NCI-H2196 (cell line): ENCODE measurements around the gene CAVIN3.
"Not testable (repeated sequence)": the region's sequence is repeated elsewhere in the genome, so short reads cannot be mapped to it uniquely, and the experiment has no call there.

Experiments used
- DNase-seq: peaks from one replicate; lab custom pipeline; 2025; ENCODE audit not compliant: unreplicated experiment; lab: John Stamatoyannopoulos, UW

The CAVIN3 gene

DNA sequence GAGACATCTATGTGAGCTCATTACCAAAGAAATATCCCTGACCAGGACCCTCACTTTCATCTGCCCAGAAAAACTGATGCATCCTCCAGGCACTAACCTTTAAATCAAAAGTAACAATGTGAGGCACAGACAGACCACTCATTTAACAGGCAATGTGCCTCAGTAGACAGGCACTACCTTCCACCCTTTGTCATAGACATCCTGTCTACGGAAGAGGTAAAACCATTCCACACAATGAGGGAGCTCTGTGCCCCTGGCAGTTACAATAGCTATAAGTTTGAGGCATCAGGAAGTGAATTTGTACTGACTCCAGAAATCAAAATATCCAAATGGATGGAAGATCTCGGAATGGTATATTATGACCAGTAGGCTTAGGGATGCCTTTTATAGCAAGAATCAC is 6.7 kb upstream of the CAVIN3 start:
- DNase-seq, result no peak

DNA sequence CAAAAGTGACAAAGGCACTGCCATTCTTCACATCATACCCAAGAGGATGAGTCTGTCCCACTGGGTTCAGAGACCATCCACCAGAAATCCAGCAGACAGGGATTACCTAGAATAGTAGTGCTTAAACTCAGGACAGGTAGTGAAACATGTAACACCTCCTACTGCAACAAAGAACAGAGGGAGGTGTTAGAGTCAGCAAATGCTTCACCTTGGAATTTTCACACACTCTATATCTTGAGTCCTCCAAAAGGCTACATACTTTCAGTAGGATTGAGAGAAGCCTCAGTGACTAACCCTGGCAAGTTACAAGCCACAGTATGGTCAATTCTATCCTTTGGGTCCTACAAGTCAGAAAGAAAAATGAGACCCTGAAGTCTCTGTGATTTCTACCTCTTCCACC is 6.0 kb upstream of the CAVIN3 start:
- DNase-seq, result no peak

DNA sequence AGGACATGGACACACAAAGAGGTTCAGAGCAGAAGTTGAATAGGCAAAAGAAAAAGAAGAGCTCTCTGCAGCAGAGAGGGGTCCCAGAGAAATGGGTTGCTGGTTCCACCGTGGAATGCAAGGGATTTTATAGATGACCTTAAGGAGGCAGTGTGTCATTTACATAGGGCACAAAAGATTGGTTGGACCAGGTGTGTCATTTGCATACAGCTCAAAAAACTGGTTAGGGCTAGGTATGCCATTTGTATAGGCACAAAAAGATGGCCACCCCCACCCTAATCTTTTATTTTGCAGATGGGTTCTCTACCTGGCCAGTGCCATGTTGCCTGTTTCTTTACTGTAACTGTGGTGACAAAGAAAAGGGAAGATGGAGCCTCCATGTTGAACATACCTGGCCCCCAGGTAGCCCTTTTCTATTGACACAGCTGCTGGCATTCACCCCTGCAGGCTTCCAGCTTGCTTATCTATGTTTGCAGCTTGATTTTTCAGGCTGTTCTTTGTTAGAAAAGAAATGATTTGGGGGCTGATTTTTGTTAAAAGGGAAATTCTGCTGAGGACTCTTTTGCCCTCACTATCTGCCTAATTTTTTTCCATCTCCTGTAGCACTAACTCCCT is 3.1 kb upstream of the CAVIN3 start:
- DNase-seq, result no peak

DNA sequence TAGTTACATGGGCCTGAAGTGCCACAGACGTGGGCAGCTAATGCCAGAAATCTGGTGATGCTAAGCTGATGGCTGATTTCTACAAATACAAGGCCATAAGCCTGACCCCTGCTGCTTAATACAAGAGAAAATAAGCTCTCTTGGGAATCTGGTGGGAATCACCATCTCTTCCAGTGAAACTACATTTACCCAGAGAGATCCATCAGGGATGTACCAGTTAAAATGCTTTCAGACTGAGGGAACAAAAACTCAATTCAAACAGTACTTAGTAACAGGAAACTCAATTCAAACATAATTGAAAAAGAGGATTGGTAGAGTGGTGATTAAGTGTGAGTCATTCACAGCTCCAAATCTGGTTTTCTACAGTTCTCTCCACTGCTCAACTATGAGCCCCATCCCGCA is 1.7 kb upstream of the CAVIN3 start:
- DNase-seq, result peak; percentile 7

DNA sequence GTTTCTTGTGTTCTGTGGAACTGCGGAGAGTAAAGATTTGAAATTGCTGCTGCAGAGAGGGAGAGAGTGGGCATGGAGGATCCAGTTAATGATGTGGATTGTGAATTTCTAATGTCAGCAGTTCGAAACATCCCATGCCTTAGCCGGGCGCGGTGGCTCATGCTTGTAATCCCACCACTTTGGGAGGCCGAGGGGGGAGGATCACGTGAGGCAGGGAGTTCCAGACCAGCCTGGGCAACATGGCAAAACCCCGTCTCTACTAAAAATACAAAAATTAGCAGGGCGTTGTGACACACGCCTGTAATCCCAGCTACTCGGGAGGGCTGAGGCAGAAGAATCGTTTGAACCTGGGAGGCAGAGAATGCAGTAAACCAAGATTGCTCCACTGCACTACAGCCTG is 1.1 kb upstream of the CAVIN3 start:
- DNase-seq, result no peak

DNA sequence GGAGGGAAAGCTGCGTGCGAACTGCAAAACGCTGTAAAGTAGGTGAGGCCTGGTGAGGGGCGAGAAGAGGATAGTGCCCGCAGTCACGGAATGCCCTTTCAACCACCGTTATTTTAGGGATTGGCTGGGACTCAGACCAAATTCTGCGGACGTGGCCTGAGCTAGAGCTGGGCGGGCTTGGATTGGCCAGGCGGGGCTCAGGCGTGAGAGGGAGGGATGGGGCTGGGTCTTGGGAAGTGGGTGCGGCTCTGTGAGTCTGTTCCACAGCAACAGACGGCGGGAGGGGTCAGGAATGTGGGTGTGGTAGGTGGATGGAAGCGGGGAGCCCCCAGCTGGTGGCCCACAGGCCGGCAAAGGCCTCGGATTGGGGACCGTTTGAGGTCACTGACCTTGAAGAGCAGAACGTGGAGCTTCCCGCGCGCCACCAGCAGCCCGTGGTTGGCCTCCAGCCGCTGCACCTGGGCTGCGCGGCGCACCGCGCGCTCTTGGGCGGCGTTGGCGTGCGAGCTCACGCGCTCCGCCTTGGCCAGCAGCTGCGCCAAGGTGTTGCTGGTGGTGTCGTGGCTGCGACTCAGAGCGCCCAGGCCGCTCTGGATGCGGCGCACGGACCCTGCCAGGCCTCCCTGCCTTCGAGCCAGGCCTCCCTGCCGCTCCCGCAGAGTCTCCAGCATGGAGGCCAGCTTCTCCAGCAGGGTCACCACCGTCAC is 444 bp downstream of the CAVIN3 start:
- DNase-seq, result no peak

DNA sequence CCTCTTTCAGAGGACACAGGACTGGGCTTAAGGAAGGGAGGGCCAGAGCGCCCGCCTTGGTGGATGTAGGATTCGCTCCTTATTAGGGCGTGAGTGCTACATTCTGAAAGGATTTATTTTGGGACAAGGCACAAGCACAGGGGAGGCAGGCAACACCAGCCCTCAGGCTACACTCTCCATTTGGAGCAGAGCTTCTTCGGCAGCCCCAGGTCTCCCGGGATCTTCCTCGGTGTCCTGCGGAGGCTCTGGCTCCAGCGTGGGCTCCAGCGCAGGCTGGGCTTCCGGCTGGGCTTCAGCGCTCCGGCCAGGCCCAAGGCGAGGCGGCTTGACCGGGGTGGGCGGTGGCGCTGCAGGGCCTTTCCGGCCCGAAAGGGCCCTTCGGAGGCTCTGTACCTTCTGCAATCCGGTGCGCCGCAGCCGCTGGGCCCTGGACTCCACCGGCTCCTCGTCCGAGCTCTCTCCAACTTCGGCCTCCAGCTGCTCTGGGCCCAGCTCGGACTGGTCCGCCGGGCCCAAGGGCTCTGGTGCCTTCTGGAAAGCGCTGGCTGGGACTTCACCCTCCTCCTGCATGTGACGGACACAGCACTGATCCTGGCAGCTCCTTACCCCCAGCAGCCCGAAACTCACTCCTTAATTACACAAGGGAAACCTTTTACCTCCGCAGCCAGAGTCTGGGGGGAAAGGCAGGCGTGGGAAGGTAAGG is 1.1 kb downstream of the CAVIN3 start:
- no peak for DNase-seq

DNA sequence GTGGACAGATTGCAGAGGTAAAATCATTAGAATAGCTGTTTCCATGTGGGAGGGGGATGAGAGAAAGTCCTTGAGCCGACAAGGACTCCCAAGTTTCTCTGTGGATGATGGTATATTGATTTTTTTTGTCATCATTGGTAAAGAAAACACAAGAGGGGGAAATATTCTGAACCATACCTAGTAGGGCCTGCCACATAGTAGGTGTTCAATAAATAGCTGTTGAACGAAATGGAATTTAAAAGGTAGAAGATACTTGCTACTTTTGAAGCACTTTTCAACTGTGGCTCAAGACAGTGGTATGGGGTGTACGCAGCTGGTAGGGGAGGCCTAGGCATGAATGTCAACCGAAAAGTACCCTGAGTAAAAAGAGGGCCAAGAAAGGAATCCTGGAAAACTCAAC is 2.1 kb downstream of the CAVIN3 start:
- DNase-seq, result no peak

DNA sequence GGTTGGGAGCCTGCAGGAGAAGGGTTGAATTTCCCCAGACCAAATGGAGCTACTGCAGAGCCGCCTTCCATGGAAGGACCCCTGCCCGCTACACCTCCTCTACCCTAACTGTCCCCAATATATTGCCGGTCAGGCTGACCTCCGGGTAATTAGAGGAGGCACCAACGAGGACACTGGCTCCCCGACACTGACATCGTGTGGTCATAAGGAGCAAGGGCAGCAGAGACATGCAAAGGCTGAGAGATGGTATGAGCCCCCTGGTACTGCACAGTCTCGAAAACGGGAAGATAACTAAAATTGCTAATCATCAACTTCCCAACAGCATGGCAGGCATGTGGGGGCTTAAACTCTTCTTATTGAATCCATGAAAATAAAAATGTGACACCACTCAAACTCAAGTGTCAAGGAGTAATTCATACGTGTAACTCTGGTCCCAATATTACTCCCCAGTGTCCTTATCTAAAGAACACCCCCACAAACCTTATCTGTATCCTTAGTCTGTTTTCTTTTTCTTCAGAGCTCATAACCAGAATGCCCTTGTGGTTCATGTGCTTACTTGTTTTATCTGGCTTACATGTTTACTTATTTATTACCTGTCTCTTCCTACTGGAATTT is 4.4 kb downstream of the CAVIN3 start:
- DNase-seq, result peak; percentile 8

DNA sequence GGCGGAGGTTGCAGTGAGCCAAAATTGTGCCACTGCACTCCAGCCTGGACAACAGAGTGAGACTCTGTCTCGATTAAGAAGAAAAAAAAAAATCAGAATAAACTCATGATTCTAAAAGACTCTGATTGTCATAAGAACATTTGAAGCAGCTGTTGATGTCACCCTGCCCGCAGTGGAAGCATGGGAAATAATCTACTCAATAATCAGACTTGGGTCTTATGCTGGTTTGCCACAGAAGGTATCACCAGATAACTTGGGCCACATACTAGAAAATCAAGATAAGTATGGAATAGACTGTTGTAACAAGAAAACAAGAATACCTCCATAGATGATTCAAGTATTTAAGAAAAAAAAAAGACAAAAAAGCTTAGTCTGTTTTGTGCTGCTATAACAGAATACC is 8.2 kb downstream of the CAVIN3 start:
- DNase-seq, result no peak

DNA sequence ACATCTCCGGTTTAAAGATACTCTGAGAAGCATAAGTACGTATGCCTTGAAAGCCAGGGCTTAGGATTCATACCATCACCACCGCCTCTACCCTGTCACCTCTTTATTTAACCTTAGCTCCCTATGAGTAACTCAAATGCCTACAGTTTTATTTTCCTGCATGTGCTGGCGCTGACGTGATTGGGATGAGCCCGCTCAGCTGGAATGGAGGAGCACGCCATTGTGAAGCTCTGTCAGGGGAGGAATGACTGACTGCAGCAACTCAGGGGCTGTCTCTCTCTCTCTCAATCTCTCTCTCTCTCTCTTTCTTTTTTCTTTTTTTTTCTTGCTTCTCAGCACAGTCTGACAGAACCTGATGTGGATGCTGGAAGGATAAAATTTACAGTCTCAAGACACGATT is 12.4 kb downstream of the CAVIN3 start:
- no peak for DNase-seq

DNA sequence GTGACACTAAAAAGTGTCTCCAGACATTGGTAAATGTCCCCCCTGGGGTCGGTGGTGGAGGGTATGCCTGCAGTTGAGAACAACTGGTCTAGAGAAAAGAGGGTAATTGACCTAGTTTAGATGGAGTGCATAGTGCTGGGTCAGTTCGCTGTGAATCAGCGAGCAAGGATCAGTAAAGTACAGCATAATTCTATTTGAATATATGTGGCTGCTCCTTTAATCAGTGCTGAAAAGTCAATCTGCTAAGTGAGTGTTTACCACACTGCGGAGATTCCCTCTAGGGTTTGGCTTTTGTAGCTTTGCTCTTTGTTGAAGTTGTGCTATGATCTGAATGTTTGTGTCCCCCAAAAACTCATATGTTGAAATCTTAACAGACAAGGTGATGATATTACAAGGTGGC is 15.0 kb downstream of the CAVIN3 start:
- DNase-seq, result no peak

DNA sequence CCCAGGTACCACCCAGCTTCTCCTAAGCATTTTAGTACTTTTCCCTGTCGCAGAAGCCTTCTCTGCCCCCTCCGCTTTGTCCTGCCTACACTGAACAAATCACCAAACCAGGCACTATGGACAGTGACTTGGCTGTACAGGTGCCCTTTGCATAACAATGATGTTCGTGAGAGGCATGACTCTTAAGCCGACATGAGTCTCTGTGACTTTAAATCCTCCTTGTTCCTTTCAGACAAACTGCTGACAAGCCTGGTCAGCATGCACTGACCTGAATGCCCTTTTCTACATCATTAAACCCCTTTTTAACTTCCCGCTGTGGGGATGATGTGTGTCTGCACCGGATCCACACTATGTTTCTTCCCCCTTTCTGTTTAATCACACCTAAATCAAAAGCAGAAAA is 16.6 kb downstream of the CAVIN3 start:
- no peak for DNase-seq

DNA sequence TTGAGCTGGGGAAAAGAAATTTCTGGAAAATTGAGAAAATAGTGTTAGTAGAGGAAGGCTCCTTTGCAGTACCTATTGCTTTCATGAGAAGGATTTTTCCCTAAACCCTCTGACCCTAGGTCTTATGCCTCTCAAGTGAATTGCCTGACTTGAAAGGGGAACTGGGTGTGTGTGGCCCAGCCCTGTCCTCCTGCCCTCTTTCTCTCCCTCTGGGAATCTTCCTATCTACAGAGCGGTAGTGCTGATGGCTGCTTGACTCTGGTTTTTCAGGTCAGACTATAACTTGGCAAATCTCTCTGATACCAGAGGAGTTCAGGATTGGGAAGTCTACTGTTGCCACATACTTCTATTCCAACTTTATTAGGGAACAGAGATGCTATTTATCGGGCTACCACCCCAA is 19.2 kb downstream of the CAVIN3 start:
- DNase-seq, result no peak

DNA sequence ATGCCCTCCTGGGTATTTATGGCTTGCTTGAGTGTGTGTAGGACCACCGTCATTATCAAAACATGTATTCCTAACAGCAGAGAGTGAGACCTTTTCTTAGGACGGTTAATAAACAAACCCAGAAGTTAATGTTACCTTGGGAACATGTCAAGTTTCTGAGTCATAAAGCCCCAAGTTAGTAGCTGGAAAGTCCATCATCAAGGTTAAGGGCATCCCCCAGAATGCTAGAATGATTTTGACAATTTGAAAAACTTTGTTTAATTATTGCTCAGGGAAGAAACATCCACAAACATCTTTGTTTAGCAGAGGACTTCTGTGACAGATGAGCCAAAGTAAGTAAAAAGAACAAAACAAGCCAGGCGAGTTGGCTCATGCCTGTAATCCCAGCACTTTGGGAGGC is 20.0 kb downstream of the CAVIN3 start:
- no peak for DNase-seq

DNA sequence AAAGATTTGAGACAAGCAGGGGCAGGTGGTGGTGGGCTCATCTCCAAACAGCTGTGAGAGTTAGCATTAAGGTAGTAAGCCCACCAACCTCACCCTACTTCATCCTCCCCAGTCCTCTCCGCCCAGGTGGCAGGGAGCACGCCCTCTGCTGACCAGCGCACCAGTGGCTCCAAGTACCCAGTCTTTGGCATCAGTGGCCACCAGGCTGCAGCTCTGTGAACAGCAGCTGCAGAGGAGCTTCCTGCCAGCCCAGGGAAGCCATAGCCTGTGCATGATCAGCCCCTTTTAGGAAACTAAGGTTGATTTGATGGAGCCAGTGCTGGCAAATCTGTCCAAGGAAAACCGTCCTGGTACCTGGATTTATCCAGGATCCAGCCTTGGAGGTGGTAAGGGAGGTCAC is 21.7 kb downstream of the CAVIN3 start:
- no peak for DNase-seq

DNA sequence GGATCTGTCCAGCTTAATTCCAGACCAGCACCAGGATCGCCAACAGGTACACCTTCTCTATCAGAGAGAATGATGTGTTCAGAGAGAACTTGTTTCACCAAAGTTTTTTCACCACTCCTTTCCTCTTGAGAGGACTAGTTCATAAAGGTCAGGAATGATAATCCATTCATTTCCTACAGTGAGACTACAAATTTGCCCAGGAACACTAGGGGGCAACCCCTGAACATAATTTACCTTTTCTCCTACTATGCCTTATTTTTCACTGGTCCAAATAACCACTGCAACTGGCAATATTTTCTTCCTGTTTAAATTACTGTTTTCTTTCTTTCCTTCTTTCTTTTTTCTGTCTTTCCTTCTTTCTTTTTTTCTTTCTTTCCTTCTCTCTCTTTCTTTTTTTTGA is 22.5 kb downstream of the CAVIN3 start:
- DNase-seq, result no peak

DNA sequence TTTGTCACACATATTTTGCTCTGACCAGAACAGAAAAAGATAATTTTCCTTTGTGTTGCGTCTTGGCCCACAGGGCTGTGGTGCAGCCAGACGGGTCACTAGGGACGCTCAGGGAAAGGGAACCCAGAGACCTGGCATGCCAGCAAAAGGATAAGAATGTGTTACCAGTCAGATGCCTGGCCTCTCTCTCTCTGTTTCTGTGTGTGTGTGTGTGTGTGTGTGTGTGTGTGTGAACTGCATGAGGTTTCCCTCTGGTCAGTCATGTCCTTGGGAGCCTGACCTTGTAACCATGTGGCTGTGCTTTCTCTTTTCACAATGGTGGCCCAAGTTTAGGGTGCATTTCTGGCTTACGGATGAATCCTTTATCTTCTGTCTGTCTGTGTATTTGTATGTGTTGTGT is 35.3 kb downstream of the CAVIN3 start:
- no peak for DNase-seq

DNA sequence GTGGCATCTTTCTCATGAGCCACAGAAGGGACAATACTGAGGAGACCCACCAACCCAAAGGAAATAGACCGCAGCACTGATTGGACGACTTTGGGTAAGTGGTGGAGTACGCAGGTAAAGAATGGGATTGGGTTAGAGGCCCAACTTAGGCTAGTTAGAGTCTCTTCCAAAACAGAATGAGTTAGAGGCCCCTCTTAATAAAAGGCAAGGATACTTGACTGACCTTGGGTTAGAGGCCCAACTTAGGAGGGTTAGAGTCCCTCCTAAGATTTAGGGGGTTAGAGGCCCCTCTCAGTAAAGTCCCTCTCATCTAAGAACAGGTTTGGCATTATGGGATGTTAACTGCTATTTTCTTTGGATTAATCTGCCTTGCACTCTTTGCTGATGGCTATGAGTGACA is 36.1 kb downstream of the CAVIN3 start:
- DNase-seq, result no peak

DNA sequence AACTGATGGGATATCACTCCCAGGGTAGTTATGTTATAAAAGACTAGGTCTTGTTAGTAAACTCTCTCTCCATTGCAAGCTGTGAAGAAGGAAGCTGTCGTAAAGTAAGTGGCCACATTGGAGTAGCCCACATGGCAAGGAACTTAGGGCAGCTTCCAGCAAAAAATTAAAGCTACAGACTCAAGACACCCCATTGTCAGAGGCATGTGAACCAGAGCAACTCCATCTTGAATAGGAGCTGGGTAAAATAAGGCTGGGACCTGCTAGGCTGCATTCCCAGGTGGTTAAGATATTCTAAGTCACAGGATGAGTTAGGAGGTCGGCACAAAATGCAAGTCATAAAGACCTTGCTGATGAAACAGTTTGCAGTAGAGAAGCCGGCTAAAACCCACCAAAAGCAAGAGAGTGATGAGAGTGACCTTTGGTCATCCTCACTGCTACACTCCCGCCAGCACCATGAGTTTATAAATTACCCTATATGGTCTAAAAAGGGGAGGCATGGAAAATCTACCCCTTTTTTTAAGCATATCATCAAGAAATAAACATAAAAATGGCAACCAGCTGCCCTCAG is 36.8 kb downstream of the CAVIN3 start:
- DNase-seq, result no peak

DNA sequence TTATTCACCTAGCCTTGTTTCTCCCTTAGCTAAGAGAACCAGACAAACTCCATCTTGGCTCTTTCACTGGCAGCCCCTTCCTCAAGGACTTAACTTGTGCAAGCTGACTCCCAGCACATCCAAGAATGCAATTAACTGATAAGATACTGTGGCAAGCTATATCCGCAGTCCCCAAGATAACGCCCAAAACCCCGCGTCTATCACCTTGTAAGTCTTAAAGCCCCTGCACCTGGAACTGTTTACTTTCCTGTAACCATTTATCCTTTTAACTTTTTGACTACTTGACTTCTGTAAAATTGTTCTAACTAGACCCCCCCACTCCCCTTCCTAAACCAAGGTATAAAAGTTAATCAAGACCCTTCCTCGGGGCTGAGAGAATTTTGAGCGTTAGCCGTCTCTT is 39.5 kb downstream of the CAVIN3 start:
- DNase-seq, result not testable (repeated sequence)

DNA sequence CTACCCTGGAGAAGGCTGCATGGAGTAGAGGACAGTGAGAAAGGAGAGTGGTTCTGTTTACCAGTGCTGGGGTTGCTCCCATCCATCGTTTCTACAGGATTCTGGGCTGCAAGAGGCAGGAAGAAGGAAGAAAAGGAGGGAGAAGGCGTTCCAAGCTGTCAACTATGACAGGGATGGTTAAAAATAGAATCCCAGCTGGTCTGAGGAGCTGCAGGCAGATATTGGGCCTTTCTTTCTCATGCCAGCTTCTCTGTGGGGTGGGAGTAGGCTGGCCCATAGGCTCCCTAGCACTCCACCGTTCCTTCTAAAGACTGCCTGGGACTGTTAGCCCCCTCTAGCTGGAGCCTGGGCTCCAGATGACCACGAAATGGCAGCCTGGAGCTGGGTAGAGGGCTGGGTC is 47.1 kb downstream of the CAVIN3 start:
- no peak for DNase-seq
